ENCODE results near the gene GAK.

Gene GAK

DNA sequence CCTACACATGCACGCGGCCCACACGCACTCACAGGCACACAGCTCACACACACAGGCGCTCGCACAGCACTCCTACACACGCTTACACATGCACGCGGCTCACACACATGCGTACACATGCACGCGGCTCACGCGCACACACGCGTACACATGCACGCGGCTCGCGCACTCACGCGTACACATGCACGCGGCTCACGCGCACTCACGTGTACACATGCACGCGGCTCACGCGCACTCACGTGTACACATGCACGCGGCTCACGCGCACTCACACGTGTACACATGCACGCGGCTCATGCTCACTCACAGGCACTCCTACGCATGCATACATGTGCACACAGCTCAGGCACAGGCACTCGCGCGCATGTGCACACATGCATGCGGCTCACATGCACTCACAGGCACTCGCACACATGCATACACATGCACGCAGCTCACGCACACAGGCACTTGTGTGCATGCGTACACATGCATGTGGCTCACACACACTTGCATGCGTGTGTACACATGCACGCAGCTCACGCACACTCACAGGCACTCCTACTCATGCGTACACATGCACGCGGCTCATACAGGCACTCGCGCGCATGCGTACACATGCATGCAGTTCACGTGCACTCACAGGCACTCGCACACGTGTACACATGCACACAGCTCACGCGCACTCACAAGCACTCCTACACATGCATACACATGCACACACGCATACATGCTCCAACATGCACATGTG, 44.9 kb downstream of the GAK start:
- DNase-seq (ENCODE audit: low read depth), result no peak

DNA sequence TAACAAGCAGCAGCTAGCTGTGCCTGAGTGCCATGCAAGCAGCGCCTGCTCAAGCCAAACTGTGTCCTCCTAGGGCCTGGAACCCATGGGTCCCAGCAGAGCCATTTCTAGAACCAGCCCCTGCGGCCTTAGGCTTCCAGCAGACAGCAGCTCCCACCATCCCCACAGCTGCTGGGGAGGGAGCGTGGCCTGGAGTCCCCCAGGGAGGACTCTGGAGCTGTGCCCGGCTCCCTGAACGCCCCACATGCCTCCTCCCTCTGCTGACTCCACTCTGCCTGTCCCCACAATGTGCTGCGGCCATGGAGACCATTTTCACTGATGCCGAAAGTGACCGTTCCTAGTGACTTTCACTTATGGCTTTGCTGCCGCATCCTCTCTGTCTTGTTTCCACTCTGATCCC, 45.9 kb downstream of the GAK start:
- DNase-seq (ENCODE audit: low read depth), result no peak

DNA sequence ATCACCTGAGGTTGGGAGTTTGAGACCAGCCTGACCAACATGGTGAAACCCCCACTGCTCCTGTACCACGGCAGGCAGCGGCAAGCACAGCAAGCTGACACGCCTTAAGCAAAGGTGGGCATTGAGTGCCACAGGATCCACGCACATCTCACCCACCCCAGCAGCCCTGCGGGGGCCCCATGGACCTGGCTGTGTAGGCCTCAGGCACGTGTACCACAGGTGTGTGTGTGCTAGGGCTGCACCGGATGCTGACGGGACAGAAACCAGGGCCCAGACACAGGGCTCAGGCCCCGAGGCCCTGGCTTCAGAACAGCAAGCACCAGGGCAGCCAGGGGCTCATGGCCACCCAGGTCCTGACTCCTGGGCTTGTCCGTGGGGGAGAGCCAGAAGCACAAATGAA, 46.8 kb downstream of the GAK start:
- no peak for DNase-seq (ENCODE audit: low read depth)

DNA sequence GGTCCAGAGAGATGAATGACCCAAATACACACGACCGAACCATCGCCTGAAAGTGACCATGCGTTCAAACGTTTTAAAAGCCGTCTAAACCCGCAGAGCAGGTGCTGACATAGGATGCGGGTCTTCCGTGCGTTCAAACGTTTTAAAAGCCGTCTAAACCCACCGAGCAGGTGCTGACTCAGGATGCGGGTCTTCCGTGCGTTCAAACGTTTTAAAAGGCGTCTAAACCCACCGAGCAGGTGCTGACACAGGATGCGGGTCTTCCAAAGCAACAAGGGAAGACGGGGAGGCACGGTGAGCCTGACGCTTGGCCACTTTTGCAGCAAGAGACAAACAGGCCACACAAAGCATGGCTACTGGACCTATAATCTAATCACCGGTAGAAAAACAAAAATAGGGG, 47.2 kb downstream of the GAK start:
- no peak for DNase-seq (ENCODE audit: low read depth)

DNA sequence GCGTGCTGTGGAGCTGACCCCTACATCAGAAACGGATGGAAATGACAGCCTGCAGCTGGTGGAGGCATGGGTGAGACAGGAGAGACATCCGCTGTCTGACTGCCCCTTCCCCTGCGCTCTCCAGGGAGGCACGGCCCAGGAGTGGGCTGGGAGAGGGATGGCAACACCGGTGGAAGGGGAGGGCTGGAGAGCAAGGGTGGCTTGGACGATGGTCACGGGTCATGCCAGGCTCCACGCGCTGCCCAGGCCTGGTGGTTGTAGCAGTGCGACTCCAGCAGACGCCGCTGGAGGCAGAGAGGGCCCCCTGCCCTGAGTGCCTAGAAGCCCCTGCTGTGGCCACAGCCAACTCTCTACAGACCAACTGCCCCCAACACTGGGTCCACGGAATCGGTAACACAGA, 47.9 kb downstream of the GAK start:
- DNase-seq (ENCODE audit: low read depth), result no peak

DNA sequence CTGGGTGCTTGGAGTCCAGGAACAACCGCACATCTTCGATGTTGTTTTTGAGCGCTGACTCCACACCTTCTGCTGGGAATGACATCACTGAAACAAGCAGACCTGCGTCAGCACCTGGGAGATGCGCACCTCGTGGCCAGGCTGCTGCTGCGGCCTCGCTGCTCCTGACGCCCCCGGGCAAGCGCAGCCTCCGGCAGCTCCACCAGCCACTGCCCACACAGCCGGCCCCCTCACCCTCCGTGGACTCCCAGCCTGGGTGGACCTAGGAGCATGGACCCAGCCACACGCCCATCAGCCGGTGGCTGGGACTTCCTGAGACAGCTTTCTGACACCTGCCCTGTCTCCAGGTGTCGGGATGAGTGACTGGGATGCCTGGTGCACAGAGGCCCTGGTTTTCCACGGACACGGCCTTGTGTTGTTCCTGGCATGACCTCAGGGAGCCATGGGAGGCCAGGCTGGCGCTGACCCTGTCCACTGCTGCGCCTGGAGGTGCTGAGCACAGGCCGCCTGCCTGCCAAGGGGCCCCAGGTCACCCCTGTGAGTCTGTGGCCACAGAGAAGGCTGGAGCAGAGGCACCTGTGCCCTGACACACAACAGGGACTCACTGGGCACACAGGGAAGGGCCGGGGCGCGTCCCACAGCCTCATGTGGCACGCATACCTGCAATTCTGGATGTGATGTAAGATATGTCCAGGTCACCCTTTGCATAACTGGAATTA, 48.6 kb downstream of the GAK start:
- no peak for DNase-seq (ENCODE audit: low read depth)

DNA sequence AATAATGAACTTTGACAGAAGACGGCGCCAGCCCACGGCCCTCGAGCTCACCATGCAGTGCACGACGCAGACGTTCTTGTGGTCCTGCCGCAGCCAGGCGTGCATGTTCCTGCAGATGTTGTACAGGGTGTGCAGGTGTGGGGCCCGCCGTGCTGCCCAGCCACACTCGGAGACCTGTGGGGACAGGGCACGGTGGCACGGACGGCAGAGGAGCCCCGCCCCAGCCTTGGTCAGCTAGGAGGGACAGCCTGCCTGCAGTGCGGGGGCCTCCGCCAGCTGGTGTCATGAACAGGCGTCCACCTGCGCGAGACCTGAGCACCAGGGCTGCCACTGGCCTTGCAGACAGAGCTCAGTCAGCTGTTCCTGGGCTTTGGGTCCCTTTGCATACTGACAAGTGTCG, 49.5 kb downstream of the GAK start:
- no peak for DNase-seq (ENCODE audit: low read depth)

DNA sequence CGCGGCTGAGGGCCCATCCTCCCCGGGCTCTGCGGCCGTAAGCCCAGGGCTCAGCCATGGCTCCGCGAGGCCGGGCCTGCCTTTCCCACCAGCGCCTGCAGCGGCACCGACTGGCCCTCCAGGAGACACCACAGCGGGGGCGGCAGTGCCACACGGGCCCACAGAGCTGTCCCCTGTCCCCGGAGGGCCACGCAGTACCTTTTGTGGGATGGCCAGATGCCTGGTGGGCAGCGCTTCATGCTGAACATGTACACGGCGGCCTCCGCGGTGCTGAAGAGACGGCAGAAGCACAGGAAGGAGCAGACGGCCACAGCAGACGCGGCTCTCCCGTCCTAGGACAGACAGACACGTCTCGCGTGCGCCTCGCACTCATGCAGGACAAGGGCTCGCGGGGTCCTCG, 50.4 kb downstream of the GAK start:
- no peak for DNase-seq (ENCODE audit: low read depth)

DNA sequence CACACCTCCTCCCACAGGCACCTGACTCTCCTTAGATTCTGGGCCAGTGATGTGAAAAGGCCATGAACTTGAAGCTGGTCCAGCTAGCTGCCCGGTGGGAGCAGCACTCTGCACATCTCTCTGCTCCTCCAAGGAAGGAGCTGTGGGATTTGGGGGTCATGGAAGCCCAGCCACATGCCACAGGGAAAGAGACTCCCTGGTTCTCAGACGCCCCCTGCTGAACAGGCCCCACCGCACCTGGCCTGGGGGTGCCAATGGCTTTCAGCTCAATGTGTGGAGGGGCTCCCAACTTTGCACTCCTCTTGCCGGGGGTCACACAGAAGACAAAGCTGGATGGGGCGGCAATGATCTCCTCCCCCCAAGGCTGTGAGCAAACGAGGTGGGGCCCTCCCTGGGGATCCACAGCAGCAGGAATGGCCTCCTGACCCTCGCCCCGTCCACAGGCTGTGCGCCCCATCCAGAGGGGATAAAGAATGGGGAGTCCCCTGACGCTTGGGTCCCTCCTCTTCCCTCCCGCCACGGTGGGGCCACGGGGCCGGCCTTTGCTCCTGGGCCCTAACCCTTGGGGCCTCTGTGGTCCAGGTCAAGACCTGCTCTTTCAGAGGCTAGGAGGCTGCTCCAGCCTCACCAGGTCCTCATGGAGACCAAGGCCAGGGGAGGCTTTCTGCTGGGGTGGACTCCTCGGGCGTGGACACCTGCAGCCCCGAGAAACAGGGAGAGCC, 51.3 kb downstream of the GAK start:
- no peak for DNase-seq (ENCODE audit: low read depth)

DNA sequence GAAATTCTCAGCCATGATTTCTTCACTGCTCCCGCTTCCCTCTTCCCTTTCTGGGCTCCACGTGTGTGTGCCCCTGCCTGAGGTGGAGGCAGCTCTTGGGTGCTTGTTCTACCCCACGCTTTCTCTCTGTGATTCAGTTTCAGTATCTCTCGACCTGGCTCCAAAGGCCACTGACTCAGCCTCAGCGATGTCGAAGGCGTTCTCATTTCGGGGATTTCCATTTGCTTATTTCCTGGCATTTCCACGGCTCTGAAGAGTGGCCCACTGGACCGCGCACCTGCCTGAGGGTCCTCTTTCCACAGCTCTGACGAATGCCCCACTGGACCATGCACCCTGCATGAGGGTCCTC, 52.4 kb downstream of the GAK start:
- DNase-seq (ENCODE audit: low read depth), result no peak

DNA sequence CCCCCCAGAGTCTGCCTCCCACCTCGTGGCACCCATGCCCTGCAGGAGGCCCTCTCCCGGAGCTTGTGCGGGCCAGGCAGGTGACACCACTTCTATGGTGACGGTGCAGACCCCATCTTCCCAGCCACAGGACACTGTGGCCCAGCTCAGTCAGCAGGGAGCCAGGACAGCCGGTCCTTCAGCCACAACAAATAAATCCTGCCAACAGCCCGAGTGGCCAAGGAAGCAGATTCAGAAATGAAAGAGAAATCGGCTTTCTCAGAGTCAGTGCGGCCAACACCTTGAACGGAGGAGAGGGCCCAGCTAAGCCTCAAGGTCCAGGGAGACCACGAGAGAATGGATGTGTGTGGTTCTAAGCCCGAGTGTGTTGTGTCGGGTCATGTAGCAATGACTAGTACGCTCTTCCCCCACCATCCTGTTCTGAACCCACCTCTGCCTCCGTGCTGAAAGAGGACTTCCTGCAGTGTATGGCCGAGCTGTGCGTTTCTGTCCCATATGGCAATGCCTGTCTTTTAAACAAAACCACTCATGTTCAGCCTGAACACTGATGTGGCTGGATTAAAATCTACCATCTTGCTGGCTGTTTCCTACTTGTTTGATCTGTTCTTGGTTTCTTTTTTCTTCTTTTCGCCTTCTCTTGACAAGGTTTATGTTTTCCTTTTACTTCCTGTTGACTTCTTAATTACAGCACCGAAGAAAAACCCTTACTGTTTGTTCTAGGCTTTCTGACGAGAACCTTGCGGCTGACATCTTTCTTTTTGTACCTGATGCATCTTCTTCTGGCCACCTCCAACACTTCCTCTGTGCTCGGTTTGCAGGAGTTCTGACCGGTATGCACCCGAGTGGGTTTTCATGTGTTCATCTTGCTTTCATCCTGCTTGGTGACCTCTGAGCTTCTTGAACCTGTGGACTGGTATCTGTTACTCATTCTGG, 53.1 kb downstream of the GAK start:
- DNase-seq (ENCODE audit: low read depth), result no peak

DNA sequence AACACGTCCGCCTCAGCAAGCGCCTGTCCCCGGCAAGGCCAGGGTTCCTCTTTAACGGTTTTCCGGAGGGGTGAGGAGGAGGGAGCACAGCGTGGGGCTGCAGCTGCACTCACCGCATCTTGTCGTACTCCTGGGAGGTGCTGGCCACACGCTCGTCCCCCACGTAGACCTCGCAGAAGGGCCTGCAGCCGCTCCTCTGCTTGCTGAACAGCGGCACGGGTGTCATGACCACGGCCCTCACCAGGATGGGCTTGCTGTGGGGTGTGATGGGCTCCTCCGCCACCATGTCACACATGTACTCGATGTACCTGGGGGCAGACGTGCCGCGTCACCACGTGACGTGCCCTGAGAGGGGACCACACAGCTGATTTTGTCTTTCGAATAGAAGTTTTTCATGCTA, 54.6 kb downstream of the GAK start:
- DNase-seq (ENCODE audit: low read depth), result no peak

DNA sequence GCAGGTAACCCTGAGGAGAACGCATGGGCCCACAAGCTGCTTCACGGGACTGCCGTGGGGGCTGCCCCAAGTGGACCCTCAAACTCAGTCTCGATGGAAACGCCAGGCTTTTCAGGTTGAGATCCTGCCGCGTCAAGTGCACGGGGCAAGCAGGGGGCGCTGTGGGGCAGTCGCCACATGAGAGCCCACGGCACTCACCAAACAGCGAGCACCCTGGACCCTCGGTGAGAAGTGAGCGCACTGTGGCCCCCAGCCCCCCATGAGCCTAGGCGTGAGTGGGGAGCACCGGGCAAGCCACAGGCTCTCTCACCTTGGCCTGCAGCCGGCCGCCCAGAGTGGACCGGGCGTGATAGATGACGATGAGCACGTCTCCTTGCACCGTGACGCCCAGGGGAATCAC, 55.3 kb downstream of the GAK start:
- no peak for DNase-seq (ENCODE audit: low read depth)

DNA sequence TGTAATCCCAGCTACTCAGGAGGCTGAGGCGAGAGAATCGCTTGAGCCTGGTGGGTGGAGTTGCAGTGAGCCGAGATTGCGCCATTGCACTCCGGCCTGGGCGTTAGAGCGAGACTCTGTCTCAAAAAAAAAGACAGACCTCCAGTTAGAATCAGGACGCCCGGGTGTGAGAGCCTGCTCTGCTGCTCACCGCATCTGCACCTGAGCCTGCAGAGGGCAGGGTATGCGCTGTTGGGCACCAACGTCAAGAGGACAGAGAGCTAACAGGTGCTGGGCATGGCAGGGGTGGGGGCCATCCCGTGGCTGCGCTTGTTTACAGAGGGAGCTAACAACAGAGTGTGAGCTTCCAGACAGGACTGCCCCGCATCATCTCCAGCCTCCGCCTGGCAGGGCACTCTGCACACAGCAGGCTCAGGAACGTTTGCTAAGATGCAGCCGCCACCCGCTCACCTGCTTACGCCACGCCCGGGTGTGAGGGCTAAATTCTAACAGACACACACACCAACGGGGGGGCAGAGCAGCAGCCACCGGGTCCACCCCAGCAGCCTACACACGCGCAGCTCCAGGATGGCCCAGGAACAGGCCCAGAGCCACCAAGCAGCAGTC, 56.2 kb downstream of the GAK start:
- DNase-seq (ENCODE audit: low read depth), result no peak

DNA sequence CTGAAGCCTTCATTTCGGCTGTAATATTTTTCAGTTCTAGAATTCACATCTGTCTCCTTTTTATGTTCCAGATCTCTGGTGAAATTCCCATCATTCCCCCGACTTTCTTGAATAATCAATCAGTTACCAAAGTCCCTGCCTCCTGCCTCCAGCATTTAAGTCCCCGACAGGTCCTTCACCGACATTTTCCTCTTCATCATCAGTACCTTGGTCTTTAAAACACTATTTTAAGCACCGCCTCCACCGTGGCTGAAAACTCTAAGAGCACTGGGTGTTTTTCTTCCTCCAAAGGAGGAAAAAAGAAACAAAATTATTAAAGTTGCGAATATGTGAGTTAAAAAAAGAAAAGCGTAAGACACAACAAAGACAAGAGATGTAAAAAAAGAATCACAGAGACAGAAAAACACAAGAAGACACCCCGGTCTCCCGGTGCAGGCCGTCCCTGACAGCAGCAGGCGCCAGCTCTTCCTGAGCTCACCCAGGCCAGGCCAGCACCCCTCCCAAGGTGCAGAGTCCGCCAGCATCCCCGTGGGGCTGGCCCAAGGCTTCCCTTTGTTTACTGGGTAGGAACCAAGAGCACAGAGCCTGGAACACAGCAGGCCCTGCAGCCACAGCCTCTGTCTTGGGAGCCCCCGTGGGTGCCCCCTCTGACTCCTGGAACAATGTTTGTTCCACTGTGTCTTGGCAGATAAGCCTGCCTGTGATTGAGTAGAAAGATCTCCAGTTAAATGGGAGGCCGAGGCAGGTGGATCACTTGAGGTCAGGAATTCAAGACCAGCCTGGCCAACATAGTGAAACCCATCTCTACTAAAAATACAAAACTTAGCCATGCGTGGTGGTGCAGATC, 56.9 kb downstream of the GAK start:
- DNase-seq (ENCODE audit: low read depth), result no peak

DNA sequence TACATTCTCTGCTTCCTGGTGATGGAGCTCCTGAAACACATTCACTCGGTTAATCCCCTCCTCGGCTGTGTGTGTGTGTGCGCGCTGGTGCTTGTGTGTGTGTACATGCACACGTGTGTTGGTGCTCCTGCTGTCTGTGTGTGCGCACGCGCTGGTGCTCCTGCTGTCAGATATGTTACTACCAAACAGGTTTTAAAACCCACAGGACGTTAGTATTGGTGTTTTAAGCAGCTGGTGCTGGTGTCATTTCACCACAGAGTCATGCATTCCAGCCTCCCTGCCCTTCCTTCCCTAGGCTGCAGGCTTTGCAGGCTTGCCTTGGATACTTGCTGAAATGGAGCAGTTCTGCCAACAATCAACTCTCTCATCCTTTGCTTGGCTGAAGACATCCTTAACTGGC, 58.1 kb downstream of the GAK start:
- DNase-seq (ENCODE audit: low read depth), result no peak

DNA sequence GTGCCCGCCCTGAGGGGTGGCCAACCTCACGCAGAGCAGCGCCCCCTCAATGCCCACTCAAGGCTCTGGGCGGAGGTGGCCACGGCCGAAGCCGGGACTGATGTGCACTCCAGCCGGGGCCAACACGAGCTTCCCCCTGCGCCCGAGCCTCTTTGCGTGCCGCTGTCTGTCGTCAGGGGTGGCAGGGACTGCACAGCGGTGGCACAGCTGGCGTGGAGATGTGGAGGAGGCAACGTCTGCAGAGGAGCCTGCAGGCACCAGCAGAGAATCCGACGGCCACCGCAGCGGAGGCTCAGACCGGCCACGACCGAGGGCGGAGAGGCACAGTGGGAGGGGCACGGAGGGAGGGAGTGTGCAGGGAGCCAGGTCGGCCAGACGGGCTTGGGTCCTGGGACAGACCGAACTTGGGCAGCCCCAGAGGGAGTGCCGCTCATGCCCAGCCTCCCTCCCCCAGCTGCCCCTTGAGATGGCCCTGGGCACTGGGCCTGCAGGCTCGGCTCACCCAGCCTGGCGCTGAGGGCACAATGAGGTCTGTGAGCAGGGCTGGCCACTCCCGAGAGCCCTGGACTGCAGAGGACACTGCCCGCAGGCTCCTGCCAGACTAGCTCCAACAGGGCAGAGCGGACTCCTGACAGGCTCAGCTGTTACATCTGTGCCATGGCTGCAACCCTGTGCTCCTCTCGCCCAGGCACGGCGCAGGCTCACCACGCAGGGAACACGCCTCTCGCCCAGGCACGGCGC, 59.7 kb downstream of the GAK start:
- DNase-seq (ENCODE audit: low read depth), result no peak

DNA sequence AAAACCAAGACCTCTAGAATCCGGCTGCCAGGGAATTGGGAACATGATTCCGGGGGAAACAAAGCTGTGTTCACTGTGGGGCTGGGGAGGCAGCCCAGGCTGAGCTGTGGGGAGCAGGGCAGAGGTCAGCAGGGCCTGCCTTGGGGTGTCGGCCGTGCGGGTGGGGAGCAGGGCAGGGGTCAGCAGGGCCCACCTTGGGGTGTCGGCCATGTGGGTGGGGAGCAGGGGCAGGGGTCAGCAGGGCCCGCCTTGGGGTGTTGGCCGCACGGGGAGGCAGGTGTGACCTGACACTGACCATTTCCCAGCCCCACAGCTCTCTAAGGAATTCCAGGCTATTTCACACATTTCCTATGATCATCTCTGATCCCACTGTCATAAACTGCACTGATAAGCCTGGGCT, 60.6 kb downstream of the GAK start:
- DNase-seq (ENCODE audit: low read depth), result no peak

DNA sequence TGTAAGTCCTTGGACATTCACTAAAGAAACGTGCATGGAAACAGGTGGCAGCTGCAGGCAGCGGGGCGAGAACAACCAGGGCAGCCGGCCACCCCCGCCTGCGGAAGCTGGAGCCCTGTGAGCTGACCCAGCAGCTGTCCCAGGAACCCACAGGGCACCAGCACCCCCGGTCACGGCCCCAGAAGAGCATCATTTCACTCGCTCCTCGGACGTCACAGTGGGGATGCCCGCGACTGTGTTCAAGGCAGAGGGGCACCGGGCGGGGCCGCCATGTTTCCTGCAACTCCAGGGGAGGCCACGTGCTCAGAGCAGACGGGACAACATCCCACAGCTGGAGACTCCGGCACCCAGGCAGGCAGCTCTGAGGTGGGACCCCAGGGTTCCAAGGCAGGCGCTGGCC, 61.2 kb downstream of the GAK start:
- DNase-seq (ENCODE audit: low read depth), result no peak

DNA sequence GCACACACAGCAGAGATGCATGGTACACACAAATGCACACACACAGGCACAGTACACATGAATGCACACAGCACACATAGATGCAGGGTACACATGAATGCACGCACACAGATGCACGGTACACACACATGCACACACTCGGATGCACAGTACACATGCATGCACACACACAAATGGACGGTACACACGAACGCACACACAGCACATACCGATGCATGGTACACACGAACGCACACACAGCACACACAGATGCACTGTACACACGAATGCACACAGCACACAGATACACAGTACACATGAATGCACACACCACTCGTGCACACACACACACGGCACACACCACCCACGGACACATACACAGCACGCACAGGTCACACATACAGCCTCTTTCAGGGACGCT, 62.3 kb downstream of the GAK start:
- DNase-seq (ENCODE audit: low read depth), result no peak
